Esophagus muscularis mucosa (tissue), 4 donors: ENCODE results near the gene ITPR3. TPM values are rescaled to one million over a fixed set of nuclear protein-coding genes. Genes with fewer than 3 reads are reported as not detected.

Experiments
- DNase-seq: peaks from one replicate; pipeline ENCODE4 v3.0.0-alpha.2; 2017; ENCODE audit errors: extremely low spot score
- H3K27ac ChIP-seq, 4 donors: fragments of 200-600 bp; sonication (generic); replicated peaks in 1 of 4; 1 replicate in 3 of 4; 2 replicates in 1 of 4; pipeline ENCODE4 v1.5.1; 2016 to 2019; ENCODE audit warnings: mild to moderate bottlenecking in 1 of 4
- H3K27me3 ChIP-seq, 4 donors: fragments of 200-600 bp; sonication (generic); one replicate each; pipeline versions ENCODE4 v1.5.1 to v1.6.0; 2016 to 2019
- H3K36me3 ChIP-seq, 4 donors: fragments of 200-600 bp; sonication (generic); one replicate each; pipeline ENCODE4 v1.5.1; 2016 to 2019
- H3K4me1 ChIP-seq, 4 donors: fragments of 200-600 bp; sonication (generic); one replicate each; pipeline ENCODE4 v1.5.1; 2016 to 2019
- H3K4me3 ChIP-seq, 4 donors: fragments of 200-600 bp; sonication (generic); 1 replicate in 2 of 4; 2 replicates in 2 of 4; pipeline ENCODE4 v1.5.1; 2016 to 2019; ENCODE audit warnings: mild to moderate bottlenecking in 4 of 4, moderate library complexity in 1 of 4
- H3K9me3 ChIP-seq, 4 donors: fragments of 200-600 bp; sonication (generic); 1 replicate in 3 of 4; 2 replicates in 1 of 4; pipeline ENCODE4 v1.5.1; 2016 to 2019
- EP300 ChIP-seq: sonication (generic); formaldehyde crosslinking; IDR thresholded peaks from one replicate; pipeline ENCODE4 v1.6.1; 2017; ENCODE audit warnings: antibody characterized with exemption
- POLR2A ChIP-seq: fragments of 450-650 bp; IDR thresholded peaks from one replicate; pipeline ENCODE4 v1.6.1; 2017; ENCODE audit warnings: antibody characterized with exemption, moderate library complexity, mild to moderate bottlenecking, low read depth
- POLR2AphosphoS5 ChIP-seq, 2 donors: sonication (generic); formaldehyde crosslinking; IDR thresholded peaks; one replicate each; pipeline ENCODE4 v1.6.1; 2017; ENCODE audit warnings: antibody characterized with exemption in 2 of 2
- WGBS: methylation state at CpG from one replicate; pipeline ENCODE4 v1.1.5; 2018; 5-methylcytosine and 5-hydroxymethylcytosine counted together
- intact Hi-C: fragments of 100-400 bp; cut with DNase I; formaldehyde crosslinking; loops from one replicate; pipeline ENCODE4 v1.15.1; 2023
- total RNA-seq, 4 donors: library from RNA; depleted of rRNA; stranded (reverse); fragments of >200 nt; gene quantifications; one replicate each; pipeline versions ENCODE4 v1.1.0 to v1.2.1, GENCODE V29; 2016
- TF ChIP-seq, protein P1 (sequence below), 3 experiments: fragments of 200-600 bp in 2 of 3; fragments of 450-650 bp in 1 of 3; sonication (generic) in 2 of 3; IDR thresholded peaks; one replicate each; pipeline ENCODE4 v1.5.1; 2017 to 2019; ENCODE audit warnings: antibody characterized with exemption in 3 of 3, mild to moderate bottlenecking in 2 of 3, moderate library complexity in 1 of 3

Gene ITPR3
- total RNA-seq, 4 donors from 2014 or later = 12.1 to 24.9 (median 20.5) TPM

DNA sequence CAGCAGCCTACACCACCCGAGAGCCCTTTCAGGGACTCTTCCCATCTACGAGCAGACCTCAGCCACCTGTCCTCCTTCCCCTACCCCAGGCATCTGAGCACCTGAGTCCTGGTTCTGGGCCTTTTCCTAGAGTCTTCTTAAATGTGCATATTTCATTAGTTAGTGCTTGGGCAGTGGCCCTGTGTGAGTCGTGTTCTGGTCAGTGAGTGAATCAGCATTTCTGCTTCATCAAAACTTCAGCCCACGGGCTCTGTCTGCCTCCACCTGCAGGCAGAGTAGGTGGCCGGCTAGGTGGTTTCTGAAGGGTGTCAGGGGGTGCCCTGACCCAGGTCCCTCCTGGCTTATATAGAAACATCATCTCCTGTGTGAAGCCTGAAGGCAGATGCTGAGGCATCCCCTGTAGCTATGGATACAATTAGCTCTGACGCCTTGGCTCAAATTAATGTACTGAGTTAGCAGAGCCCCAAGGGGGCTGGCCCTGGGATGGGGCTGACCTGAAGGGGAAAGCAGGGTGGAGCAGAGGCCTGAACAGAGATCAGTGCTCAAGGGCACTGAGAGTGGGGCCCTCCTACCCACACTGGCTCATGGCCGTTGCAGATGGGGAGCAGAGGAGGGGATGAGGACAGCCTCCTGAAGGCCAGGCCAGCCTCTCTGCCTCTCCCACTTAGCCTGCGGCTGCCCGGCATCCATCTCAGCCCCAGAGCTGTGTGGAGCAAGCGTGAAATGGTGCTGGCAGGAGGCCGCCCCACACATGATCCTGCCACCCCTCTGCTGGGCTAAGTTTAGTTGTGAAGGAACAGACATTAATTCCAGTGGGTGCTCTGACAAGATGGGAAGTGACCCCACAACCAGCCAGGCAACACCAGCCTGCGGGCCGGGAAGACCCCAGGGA is 111.9 kb downstream of the ITPR3 start:
- H3K36me3 ChIP-seq = peaks cover 0 to 38% (median 0%) of the 10 kb centered on the region in 4 donors

DNA sequence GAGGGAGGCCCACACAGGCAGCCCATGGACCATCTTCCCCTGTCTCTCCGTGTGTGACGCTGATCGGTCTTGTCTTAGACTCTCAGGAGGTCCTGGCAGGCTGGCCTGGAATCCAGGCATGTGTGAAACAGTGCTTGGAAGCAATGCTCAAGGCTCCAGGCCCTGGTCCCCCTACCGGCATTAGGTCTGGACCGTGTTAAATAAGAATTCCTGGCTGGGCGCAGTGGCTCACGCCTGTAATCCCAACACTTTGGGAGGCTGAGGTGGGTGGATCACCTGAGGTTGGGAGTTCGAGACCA is 112.5 kb downstream of the ITPR3 start:
- Histone ChIP-seq H3K27ac (no peak overlapping the region), H3K4me3 (no peak overlapping the region), H3K27me3 (no peaks in the 10 kb centered on the region), H3K36me3 (peaks cover 0 to 44% (median 0%) of the 10 kb centered on the region in 4 donors), H3K4me1 (peaks cover 0 to 55% (median 0%) of the 10 kb centered on the region in 4 donors), H3K9me3 (no peaks in the 10 kb centered on the region)
- no peak for DNase-seq
- TF ChIP-seq POLR2A (no peak), POLR2AphosphoS5 (IDR thresholded peaks at IDR 0.05) (no peak), EP300 (no peak)
- intact Hi-C loops = no loop called here
- WGBS = 93% methylated on average over 8 of the region's 8 CpGs

More for the DNA sequence above, 111.9 kb downstream of the ITPR3 start:
- WGBS = 95% methylated on average over 4 of the region's 13 CpGs
- DNase-seq = no peak
- H3K4me3 ChIP-seq = no peak overlapping the region
- intact Hi-C loops = no loop called here
- H3K27ac ChIP-seq = no peak overlapping the region
- peaks cover 0 to 54% (median 0%) of the 10 kb centered on the region in 4 donors for H3K4me1 ChIP-seq
- no peaks in the 10 kb centered on the region for H3K9me3 ChIP-seq
- no peak for TF ChIP-seq EP300
- no peak for TF ChIP-seq POLR2AphosphoS5 (IDR thresholded peaks at IDR 0.05)
- TF ChIP-seq, protein P1, sequence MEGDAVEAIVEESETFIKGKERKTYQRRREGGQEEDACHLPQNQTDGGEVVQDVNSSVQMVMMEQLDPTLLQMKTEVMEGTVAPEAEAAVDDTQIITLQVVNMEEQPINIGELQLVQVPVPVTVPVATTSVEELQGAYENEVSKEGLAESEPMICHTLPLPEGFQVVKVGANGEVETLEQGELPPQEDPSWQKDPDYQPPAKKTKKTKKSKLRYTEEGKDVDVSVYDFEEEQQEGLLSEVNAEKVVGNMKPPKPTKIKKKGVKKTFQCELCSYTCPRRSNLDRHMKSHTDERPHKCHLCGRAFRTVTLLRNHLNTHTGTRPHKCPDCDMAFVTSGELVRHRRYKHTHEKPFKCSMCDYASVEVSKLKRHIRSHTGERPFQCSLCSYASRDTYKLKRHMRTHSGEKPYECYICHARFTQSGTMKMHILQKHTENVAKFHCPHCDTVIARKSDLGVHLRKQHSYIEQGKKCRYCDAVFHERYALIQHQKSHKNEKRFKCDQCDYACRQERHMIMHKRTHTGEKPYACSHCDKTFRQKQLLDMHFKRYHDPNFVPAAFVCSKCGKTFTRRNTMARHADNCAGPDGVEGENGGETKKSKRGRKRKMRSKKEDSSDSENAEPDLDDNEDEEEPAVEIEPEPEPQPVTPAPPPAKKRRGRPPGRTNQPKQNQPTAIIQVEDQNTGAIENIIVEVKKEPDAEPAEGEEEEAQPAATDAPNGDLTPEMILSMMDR (IDR thresholded peaks at IDR 0.05) = no peak
- TF ChIP-seq POLR2A = no peak
- no peaks in the 10 kb centered on the region for H3K27me3 ChIP-seq

DNA sequence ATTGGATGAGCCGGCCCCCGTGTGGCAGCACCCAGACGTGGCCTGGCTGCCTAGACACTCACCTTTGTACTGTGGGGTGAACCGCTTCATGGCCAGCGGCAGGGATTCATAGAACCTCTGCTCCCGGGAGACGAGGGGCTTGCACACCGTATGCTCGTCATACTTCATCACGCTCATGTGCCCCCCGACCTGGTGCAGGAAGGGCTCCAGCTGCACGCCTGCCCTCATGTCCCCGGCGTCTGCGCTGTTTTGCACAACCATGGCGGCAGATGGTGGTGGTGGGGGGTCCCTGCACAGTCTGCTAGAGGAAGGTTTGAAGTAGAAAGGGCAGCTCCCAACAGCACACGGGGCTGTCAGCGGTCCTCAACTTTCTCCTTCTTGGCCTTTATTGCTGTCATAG is 114.1 kb downstream of the ITPR3 start:
- H3K27me3 ChIP-seq = no peaks in the 10 kb centered on the region
- intact Hi-C loops = no loop called here
- H3K36me3 ChIP-seq = peaks cover 0 to 50% (median 0%) of the 10 kb centered on the region in 4 donors
- WGBS = 86% methylated on average over 12 of the region's 18 CpGs
- no peaks in the 10 kb centered on the region for H3K9me3 ChIP-seq
- no peak for DNase-seq
- H3K27ac ChIP-seq = no peak overlapping the region
- no peak overlapping the region for H3K4me3 ChIP-seq
- H3K4me1 ChIP-seq = peaks cover 0 to 55% (median 0%) of the 10 kb centered on the region in 4 donors
- TF ChIP-seq POLR2A = no peak

DNA sequence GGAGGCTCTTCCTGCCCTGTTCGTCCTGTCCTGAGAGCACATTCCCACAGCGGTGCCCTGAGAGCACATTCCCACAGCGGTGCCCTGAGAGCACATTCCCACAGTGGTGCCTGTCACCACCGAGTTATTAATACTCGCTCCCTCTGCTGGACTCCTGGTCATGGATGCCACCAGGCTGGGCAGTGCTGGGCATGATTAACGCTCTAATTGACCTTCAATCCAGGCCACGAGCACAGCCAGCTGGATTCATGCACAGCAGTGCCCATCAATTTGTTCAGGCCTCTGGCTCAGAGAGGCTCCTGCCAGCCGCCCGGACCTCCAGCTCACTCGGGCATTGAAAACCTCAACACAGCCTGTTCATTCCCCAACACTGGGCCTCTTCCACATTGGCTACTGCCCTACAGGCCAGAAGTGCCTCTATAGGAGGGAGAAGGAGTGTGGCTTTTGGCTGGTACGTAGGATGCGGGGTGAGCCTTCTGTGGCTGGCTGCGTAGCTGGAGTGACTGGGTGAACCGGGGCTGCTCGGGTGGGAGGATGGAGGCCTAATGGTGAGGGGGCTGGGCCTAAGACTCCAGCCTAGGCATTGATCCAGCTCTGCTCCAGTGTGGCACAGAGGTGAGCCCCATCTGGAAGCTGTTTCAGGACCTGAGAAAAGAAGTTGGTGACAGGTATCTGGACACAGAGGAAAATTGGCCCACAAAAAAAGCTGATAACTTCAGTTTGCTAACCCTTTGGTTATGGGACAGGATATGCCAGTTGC is 116.3 kb downstream of the ITPR3 start:
- peaks cover 0 to 47% (median 0%) of the 10 kb centered on the region in 4 donors for H3K36me3 ChIP-seq
- 87% methylated on average over 14 of the region's 15 CpGs for WGBS
- intact Hi-C loops = no loop called here

DNA sequence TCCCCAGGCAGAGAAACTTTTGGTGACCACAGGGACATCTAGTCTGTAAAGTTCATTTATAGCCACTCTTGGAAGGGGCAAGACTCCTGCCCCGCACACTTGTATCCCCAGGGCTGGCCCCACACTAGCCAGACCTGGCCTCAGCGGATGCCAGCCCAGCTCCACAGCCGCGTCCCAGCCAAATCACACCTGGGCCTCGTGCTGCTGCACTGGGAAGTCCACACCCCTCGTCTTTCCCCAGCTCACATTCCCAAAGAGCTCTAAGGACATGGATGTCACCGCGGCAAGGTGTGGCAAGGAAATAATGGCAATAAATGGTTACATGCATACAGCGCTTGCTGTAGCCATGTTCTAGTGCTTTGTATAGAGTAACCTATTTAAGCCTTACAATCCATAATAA is 117.0 kb downstream of the ITPR3 start:
- H3K9me3 ChIP-seq = no peaks in the 10 kb centered on the region
- H3K27ac ChIP-seq = no peak overlapping the region
- TF ChIP-seq, protein P1 (IDR thresholded peaks at IDR 0.05) = no peak
- TF ChIP-seq POLR2AphosphoS5 (IDR thresholded peaks at IDR 0.05) (no peak), POLR2A (no peak), EP300 (no peak)
- 86% methylated on average over 8 of the region's 9 CpGs for WGBS
- H3K36me3 ChIP-seq = peaks cover 0 to 40% (median 0%) of the 10 kb centered on the region in 4 donors
- H3K4me1 ChIP-seq = peaks cover 0 to 42% (median 0%) of the 10 kb centered on the region in 4 donors
- peaks cover 0 to 13% (median 0%) of the 10 kb centered on the region in 4 donors for H3K27me3 ChIP-seq
- intact Hi-C loops = no loop called here
- H3K4me3 ChIP-seq = no peak overlapping the region
- DNase-seq = no peak

More for the DNA sequence above, 116.3 kb downstream of the ITPR3 start:
- no peak overlapping the region for H3K27ac ChIP-seq
- H3K4me3 ChIP-seq = no peak overlapping the region
- DNase-seq = no peak
- peaks cover 0 to 49% (median 0%) of the 10 kb centered on the region in 4 donors for H3K4me1 ChIP-seq
- no peaks in the 10 kb centered on the region for H3K9me3 ChIP-seq
- no peak for TF ChIP-seq POLR2A
- TF ChIP-seq, protein P1 (IDR thresholded peaks at IDR 0.05) = no peak
- no peak for TF ChIP-seq POLR2AphosphoS5 (IDR thresholded peaks at IDR 0.05)
- no peak for TF ChIP-seq EP300
- H3K27me3 ChIP-seq = peaks cover 0 to 6% (median 0%) of the 10 kb centered on the region in 4 donors
